H9 (cell line): ENCODE measurements around the gene BOD1. TPM values are rescaled to one million over a fixed set of nuclear protein-coding genes. Genes with fewer than 3 reads are reported as not detected.

ENCODE experiments used
- DNase-seq: peaks from one replicate; pipeline ENCODE4 v3.0.0-alpha.2; 2017
- H2AFZ ChIP-seq: one replicate; pipeline ENCODE4 v1.6.1; 2013; ENCODE audit warnings: mild to moderate bottlenecking, low read length, control low read depth, moderate library complexity
- H2AK5ac ChIP-seq: 2 replicates; pipeline ENCODE4 v1.6.1; 2013; ENCODE audit warnings: low read length, control low read depth, mixed read lengths; ENCODE audit not compliant: insufficient read length
- H2BK120ac ChIP-seq: one replicate; pipeline ENCODE4 v1.6.1; 2013; ENCODE audit warnings: low read depth, mild to moderate bottlenecking, low read length, control low read depth, inconsistent platforms; ENCODE audit not compliant: poor library complexity, severe bottlenecking
- H2BK12ac ChIP-seq: 2 replicates; pipeline ENCODE4 v1.6.1; 2013; ENCODE audit warnings: low read length, control low read depth, mixed read lengths, low read depth; ENCODE audit not compliant: insufficient read length
- H2BK15ac ChIP-seq: 2 replicates; pipeline ENCODE4 v1.6.1; 2013; ENCODE audit warnings: low read depth, low read length, control low read depth
- H2BK20ac ChIP-seq: one replicate; pipeline ENCODE4 v1.6.1; 2013; ENCODE audit warnings: low read depth, mild to moderate bottlenecking, low read length, control low read depth, inconsistent platforms; ENCODE audit not compliant: poor library complexity, severe bottlenecking
- H2BK5ac ChIP-seq: 2 replicates; pipeline ENCODE4 v1.6.1; 2013; ENCODE audit warnings: low read length, control low read depth, mixed read lengths; ENCODE audit not compliant: insufficient read length
- H3K14ac ChIP-seq: 2 replicates; pipeline ENCODE4 v1.6.1; 2013; ENCODE audit warnings: low read length, control low read depth; ENCODE audit not compliant: insufficient read depth
- H3K18ac ChIP-seq: 2 replicates; pipeline ENCODE4 v1.6.1; 2013; ENCODE audit warnings: low read depth, mild to moderate bottlenecking, mixed read lengths, low read length, control low read depth; ENCODE audit not compliant: insufficient read length
- H3K23ac ChIP-seq: 2 replicates; pipeline ENCODE4 v1.6.1; 2013; ENCODE audit warnings: low read length, control low read depth, mixed read lengths, low read depth; ENCODE audit not compliant: insufficient read length
- H3K23me2 ChIP-seq: 2 replicates; pipeline ENCODE4 v1.6.1; 2013; ENCODE audit warnings: low read depth, mild to moderate bottlenecking, mixed read lengths, low read length, control low read depth; ENCODE audit not compliant: insufficient read length, poor library complexity, severe bottlenecking
- H3K27ac ChIP-seq: 2 replicates; pipeline ENCODE4 v1.5.1; 2013; ENCODE audit warnings: low read length, control low read depth, mixed read lengths, low read depth; ENCODE audit not compliant: insufficient read length
- H3K27me3 ChIP-seq: 2 replicates; pipeline ENCODE4 v1.6.1; 2013; ENCODE audit warnings: low read length, control low read depth, inconsistent platforms; ENCODE audit not compliant: insufficient read depth
- H3K4ac ChIP-seq: 2 replicates; pipeline ENCODE4 v1.6.1; 2013; ENCODE audit warnings: low read depth, mild to moderate bottlenecking, control low read depth, inconsistent platforms, low read length, moderate library complexity
- H3K4me1 ChIP-seq: 2 replicates; pipeline ENCODE4 v1.6.1; 2013; ENCODE audit warnings: low read length, control low read depth, inconsistent platforms; ENCODE audit not compliant: insufficient read depth
- H3K4me2 ChIP-seq: 2 replicates; pipeline ENCODE4 v1.6.1; 2013; ENCODE audit warnings: low read length, control low read depth, mixed read lengths; ENCODE audit not compliant: insufficient read length, insufficient read depth
- H3K56ac ChIP-seq: 2 replicates; pipeline ENCODE4 v1.6.1; 2013; ENCODE audit warnings: low read depth, mild to moderate bottlenecking, mixed read lengths, low read length, control low read depth; ENCODE audit not compliant: insufficient read length
- H3K79me1 ChIP-seq: 2 replicates; pipeline ENCODE4 v1.6.1; 2013; ENCODE audit warnings: low read depth, mild to moderate bottlenecking, moderate library complexity, low read length, control low read depth, inconsistent platforms; ENCODE audit not compliant: insufficient read depth, poor library complexity, severe bottlenecking
- H3K79me2 ChIP-seq: 2 replicates; pipeline ENCODE4 v1.6.1; 2013; ENCODE audit warnings: low read length, control low read depth, inconsistent platforms; ENCODE audit not compliant: insufficient read depth
- H3K9ac ChIP-seq: 2 replicates; pipeline ENCODE4 v1.6.1; 2013; ENCODE audit warnings: low read length, control low read depth, mixed read lengths; ENCODE audit not compliant: insufficient read length; ENCODE audit errors: extremely low read depth
- H3K9me3 ChIP-seq: one replicate; pipeline ENCODE4 v1.6.1; 2013; ENCODE audit warnings: low read depth, low read length, inconsistent platforms; ENCODE audit not compliant: control insufficient read depth
- H3T11ph ChIP-seq: one replicate; pipeline ENCODE4 v1.6.1; 2013; ENCODE audit warnings: mild to moderate bottlenecking, low read length, control low read depth, inconsistent platforms
- H4K20me1 ChIP-seq: one replicate; pipeline ENCODE4 v1.6.1; 2013; ENCODE audit not compliant: control insufficient read depth, insufficient read length, insufficient read depth
- H4K5ac ChIP-seq: 2 replicates; pipeline ENCODE4 v1.6.1; 2013; ENCODE audit warnings: low read depth, mild to moderate bottlenecking, mixed read lengths, low read length, control low read depth; ENCODE audit not compliant: insufficient read length
- H4K8ac ChIP-seq: replicated peaks from 2 replicates; pipeline ENCODE4 v1.6.1; 2013; ENCODE audit warnings: low read length, control low read depth, mixed read lengths, low read depth; ENCODE audit not compliant: insufficient read length
- H4K91ac ChIP-seq: 2 replicates; pipeline ENCODE4 v1.6.1; 2013; ENCODE audit warnings: low read depth, mild to moderate bottlenecking, moderate library complexity, mixed read lengths, low read length, control low read depth; ENCODE audit not compliant: insufficient read length
- H3K27ac Mint-ChIP-seq, 3 experiments: 2 replicates in 2 of 3; 3 replicates in 1 of 3; pipeline ENCODE4 v1.8.0; 2020 to 2021; ENCODE audit warnings: mixed read lengths in 3 of 3, mild to moderate bottlenecking in 1 of 3, moderate library complexity in 1 of 3
- H3K27me3 Mint-ChIP-seq: 2 replicates; pipeline ENCODE4 v1.8.0; 2021; ENCODE audit warnings: low read depth, mild to moderate bottlenecking, moderate library complexity, mixed read lengths
- H3K36me3 Mint-ChIP-seq, 3 experiments: 2 replicates in 2 of 3; 3 replicates in 1 of 3; pipeline ENCODE4 v1.8.0; 2020 to 2021; ENCODE audit warnings: low read depth in 3 of 3, mixed read lengths in 3 of 3; ENCODE audit not compliant: insufficient read depth in 1 of 3
- H3K4me1 Mint-ChIP-seq, 2 experiments: 2 replicates each; pipeline ENCODE4 v1.8.0; 2020; ENCODE audit warnings: mixed read lengths in 2 of 2
- H3K4me3 Mint-ChIP-seq, 2 experiments: 2 replicates in 1 of 2; 3 replicates in 1 of 2; pipeline ENCODE4 v1.8.0; 2020 to 2021; ENCODE audit warnings: mild to moderate bottlenecking in 2 of 2, mixed read lengths in 2 of 2, moderate library complexity in 1 of 2
- H3K9me3 Mint-ChIP-seq, 2 experiments: 2 replicates in 1 of 2; 3 replicates in 1 of 2; pipeline ENCODE4 v1.8.0; 2020; ENCODE audit warnings: mild to moderate bottlenecking in 2 of 2, mixed read lengths in 2 of 2, moderate library complexity in 1 of 2
- WGBS: extraction: QIAGEN DNeasy Blood & Tissue Kit; methylation state at CpG from one replicate; pipeline ENCODE4 v1.1.7; 2013; ENCODE audit warnings: missing lambda C conversion rate, low lambda C conversion rate, mixed read lengths; ENCODE audit not compliant: insufficient read length; ENCODE audit errors: extremely low coverage; 5-methylcytosine and 5-hydroxymethylcytosine counted together
- total RNA-seq: library from RNA; stranded (reverse); gene quantifications from 2 replicates; pipeline ENCODE4 v1.2.1, GENCODE V29; 2021
- TF ChIP-seq, protein P1 (sequence below): fragments of 200-600 bp; sonication (generic); conservative IDR thresholded peaks from 3 replicates; pipeline ENCODE4 v1.8.0; 2021; ENCODE audit warnings: antibody characterized with exemption, mild to moderate bottlenecking

The BOD1 gene
- total RNA-seq, 1 experiment from 2014 or later, result 121 TPM

DNA sequence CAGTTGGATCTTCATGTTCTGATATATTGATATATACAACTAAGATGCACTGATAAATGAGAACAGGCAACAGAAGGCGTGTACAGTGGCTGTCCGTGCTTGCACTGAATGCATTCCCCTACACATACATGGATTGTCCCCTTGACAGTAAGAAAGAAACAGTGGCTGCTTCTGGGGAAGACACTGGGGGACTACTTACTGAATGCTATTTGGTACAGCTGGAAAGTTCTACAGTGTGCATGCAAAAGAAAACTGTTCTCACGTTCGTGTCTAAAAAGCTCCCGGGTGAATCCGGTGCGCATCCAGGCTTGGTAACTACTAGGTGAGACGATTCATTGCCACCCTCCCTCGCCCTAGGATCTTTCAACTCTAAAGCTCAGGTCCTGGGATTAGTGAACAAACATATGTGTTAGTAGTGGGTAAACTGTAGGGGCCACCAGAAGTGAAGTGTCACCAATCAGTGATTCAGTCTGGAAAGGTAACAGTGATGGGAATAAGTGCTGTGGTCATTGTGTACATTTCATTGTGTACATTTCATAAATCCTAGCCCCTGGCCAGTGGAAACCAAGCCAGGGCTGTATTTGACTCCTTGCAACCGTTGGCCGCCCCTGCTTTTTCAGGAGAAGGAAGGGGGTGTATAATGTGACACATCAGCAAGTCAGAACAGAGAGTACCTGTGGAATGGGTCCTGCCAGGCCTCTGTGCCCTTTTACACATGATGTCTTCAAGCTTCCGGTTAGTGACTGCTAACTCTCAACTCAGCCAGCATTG is 46.3 kb upstream of the BOD1 start:
- WGBS, result no CpG with 5 or more reads among the region's 12 CpGs
- H3K4me3 Mint-ChIP-seq, result no peak overlapping the region

More for the DNA sequence above, 46.3 kb upstream of the BOD1 start:
- Histone ChIP-seq H4K8ac (no peak overlapping the region), H3K27me3 (no peaks in the 10 kb centered on the region), H3T11ph (no peak overlapping the region), H3K4me2 (no peak overlapping the region), H4K20me1 (no peaks in the 10 kb centered on the region), H3K56ac (no peak overlapping the region), H2BK120ac (no peak overlapping the region), H3K79me2 (no peaks in the 10 kb centered on the region), H3K18ac (no peak overlapping the region), H2BK5ac (no peak overlapping the region), H2AFZ (no peak overlapping the region), H3K27ac (no peak overlapping the region), H3K79me1 (no peaks in the 10 kb centered on the region), H3K23ac (no peak overlapping the region), H2BK15ac (no peak overlapping the region), H4K5ac (no peak overlapping the region), H3K4ac (no peak overlapping the region), H3K23me2 (no peaks in the 10 kb centered on the region), H4K91ac (no peak overlapping the region), H3K9ac (no peak overlapping the region), H2BK12ac (no peak overlapping the region), H3K9me3 (no peaks in the 10 kb centered on the region), H3K4me1 (no peaks in the 10 kb centered on the region), H3K14ac (no peak overlapping the region), H2AK5ac (no peak overlapping the region), H2BK20ac (no peak overlapping the region)
- Mint-ChIP-seq H3K27me3 (peaks cover 10% of the 10 kb centered on the region), H3K4me1 (peaks cover 29 to 30% of the 10 kb centered on the region in 2 experiments), H3K27ac (no peak overlapping the region; a peak in 1 of 7 replicates), H3K9me3 (peaks cover 25 to 28% of the 10 kb centered on the region in 2 experiments), H3K36me3 (peaks cover 11 to 20% (median 19%) of the 10 kb centered on the region in 3 experiments; a peak in 6 of 7 replicates)
- TF ChIP-seq, protein P1, sequence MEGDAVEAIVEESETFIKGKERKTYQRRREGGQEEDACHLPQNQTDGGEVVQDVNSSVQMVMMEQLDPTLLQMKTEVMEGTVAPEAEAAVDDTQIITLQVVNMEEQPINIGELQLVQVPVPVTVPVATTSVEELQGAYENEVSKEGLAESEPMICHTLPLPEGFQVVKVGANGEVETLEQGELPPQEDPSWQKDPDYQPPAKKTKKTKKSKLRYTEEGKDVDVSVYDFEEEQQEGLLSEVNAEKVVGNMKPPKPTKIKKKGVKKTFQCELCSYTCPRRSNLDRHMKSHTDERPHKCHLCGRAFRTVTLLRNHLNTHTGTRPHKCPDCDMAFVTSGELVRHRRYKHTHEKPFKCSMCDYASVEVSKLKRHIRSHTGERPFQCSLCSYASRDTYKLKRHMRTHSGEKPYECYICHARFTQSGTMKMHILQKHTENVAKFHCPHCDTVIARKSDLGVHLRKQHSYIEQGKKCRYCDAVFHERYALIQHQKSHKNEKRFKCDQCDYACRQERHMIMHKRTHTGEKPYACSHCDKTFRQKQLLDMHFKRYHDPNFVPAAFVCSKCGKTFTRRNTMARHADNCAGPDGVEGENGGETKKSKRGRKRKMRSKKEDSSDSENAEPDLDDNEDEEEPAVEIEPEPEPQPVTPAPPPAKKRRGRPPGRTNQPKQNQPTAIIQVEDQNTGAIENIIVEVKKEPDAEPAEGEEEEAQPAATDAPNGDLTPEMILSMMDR, result no peak
- no peak for DNase-seq
